SH-SY5Y (cell line): ENCODE measurements around the gene C6orf141.

Source experiments
- GATA2 ChIP-seq: IDR thresholded peaks from 2 replicates; pipeline ENCODE4 v1.6.1; 2011; ENCODE audit warnings: mild to moderate bottlenecking, low read depth, low read length
- GATA3 ChIP-seq: IDR thresholded peaks from 2 replicates; pipeline ENCODE4 v1.6.1; 2011; ENCODE audit warnings: low read depth, mild to moderate bottlenecking, low read length, moderate library complexity

- TF ChIP-seq GATA2 (no peak), GATA3 (no peak)
These were observed 25.9 kb upstream of the C6orf141 start for GRCh38 chr6:49524541-49524940.
